GM19438 (cell line): Measurements from ENCODE around the gene ISG20L2.

ENCODE experiments used
- ATAC-seq: cut with Tn5 transposase; IDR thresholded peaks from one replicate; pipeline ENCODE4 v1.9.1; 2021; ENCODE audit warnings: low read depth; ENCODE audit not compliant: unreplicated experiment

The ISG20L2 gene

GRCh38 chr1:156741481-156741983, 13.0 kb upstream of the ISG20L2 start:
- no peak for ATAC-seq

- ATAC-seq, result peak; percentile 82
These were observed 12.3 kb upstream of the ISG20L2 start, which contains the start of gene MRPL24 for GRCh38 chr1:156740741-156741480. MRPL24 (minus strand) TSS chr1:156741088; CDS start chr1:156738704, 2,384 bp downstream.

GRCh38 chr1:156740237-156740740, 11.7 kb upstream of the ISG20L2 start:
- ATAC-seq, result peak; percentile 7

- no peak for ATAC-seq
These were observed 10.3 kb upstream of the ISG20L2 start for GRCh38 chr1:156738916-156739315.

GRCh38 chr1:156738407-156738806, 9.8 kb upstream of the ISG20L2 start:
- no peak for ATAC-seq

- no peak for ATAC-seq
These were observed 5.5 kb upstream of the ISG20L2 start for GRCh38 chr1:156733989-156734584.

GRCh38 chr1:156727926-156728598, 504 bp downstream of the ISG20L2 start, which contains the start of gene METTL25B:
METTL25B (plus strand) TSS chr1:156728469; CDS start chr1:156729105, 636 bp downstream.
- ATAC-seq, result peak; percentile 48

GRCh38 chr1:156727492-156727891, 1.1 kb downstream of the ISG20L2 start:
- no peak for ATAC-seq

- no peak for ATAC-seq
These were observed 1.9 kb downstream of the ISG20L2 start for GRCh38 chr1:156726549-156727226.

GRCh38 chr1:156725683-156726280, 2.8 kb downstream of the ISG20L2 start:
- peak; percentile 35 for ATAC-seq

- no peak for ATAC-seq
These were observed 7.0 kb downstream of the ISG20L2 start for GRCh38 chr1:156721535-156721934.

- ATAC-seq, result no peak
These were observed 7.4 kb downstream of the ISG20L2 start for GRCh38 chr1:156721131-156721530.

- no peak for ATAC-seq
These were observed 11.2 kb downstream of the ISG20L2 start for GRCh38 chr1:156717351-156717750.

GRCh38 chr1:156714830-156715229, 13.7 kb downstream of the ISG20L2 start:
- ATAC-seq, result no peak

- no peak for ATAC-seq
These were observed 15.9 kb downstream of the ISG20L2 start for GRCh38 chr1:156712626-156713025.

- no peak for ATAC-seq
These were observed 17.4 kb downstream of the ISG20L2 start for GRCh38 chr1:156711011-156711817.

- ATAC-seq, result no peak
These were observed 18.6 kb downstream of the ISG20L2 start for GRCh38 chr1:156709757-156710489.

GRCh38 chr1:156709031-156709430, 19.5 kb downstream of the ISG20L2 start:
- no peak for ATAC-seq
